Activated CD8-positive, alpha-beta memory T cell treated with anti-CD3 and anti-CD28 coated beads, Interleukin-2, amount 50 U/mL, for 1 hour (primary cell): Measurements from ENCODE around the gene PIGV.
"Not testable (repeated sequence)": the region's sequence is repeated elsewhere in the genome, so short reads cannot be mapped to it uniquely, and the experiment has no call there.

Experiments
- DNase-seq: peaks from one replicate; pipeline ENCODE4 v3.0.0-alpha.2; 2020; ENCODE audit errors: extremely low read depth

The PIGV gene

DNA sequence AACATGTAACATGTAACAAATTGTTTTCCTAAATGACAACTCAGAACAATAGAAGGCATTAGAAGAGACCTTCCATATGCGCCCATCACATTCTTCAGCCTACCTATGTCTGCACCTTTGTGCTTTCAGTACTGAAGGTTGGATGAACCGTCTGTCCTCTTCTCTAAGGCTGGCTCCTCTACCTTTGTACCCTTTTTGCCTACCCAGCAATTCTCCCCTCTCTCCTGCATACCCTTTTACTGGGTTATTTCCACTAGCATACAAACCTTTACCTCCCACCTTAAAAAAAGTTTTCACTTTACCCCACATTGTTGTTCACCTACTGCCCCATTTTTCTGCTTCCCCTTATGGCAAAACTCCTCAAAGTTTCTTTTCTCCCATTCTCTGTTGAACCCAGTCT lies 5.2 kb downstream of the PIGV start:
- DNase-seq: no peak

DNA sequence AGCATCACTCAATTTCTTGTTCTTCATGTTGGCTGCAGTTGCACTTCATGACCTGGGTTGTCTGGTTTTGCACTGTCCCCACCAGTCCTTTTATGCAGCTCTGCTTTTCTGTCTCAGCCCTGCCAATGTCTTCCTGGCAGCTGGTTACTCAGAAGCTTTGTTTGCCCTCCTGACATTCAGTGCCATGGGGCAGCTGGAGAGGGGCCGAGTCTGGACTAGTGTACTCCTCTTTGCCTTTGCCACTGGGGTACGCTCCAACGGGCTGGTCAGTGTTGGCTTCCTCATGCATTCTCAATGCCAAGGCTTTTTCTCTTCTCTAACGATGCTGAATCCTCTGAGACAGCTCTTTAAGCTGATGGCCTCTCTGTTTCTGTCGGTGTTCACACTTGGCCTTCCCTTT lies 6.6 kb downstream of the PIGV start:
- DNase-seq: no peak

GRCh38 chr1:26797627-26798026 lies 9.9 kb downstream of the PIGV start:
- no peak for DNase-seq

GRCh38 chr1:26799479-26800142 lies 11.9 kb downstream of the PIGV start:
- no peak for DNase-seq

- not testable (repeated sequence) for DNase-seq
Observed at GRCh38 chr1:26803932-26804331, 16.2 kb downstream of the PIGV start.

- DNase-seq: peak; percentile 44
Observed at GRCh38 chr1:26810105-26810504, 22.4 kb downstream of the PIGV start.

DNA sequence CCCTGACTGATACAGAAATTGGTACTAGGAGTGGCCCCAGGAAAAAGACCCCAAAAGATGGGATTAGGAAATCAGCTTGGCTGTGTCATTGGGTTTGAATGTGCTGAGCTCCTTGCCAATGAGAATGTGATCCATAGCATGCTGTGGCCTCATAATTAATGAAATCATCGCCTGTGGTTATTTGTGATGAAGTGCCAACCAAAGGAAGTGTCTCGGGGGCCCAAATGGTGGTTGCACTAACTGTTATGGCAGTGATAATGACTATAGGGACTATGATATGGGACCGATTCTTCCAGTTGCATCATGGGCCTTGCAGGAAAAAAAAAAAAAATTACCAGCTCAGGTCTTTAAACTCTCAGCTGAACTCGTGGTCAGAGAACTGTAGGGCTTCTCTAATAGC lies 23.3 kb downstream of the PIGV start:
- DNase-seq: no peak

GRCh38 chr1:26811708-26812107 lies 24.0 kb downstream of the PIGV start:
- no peak for DNase-seq

DNA sequence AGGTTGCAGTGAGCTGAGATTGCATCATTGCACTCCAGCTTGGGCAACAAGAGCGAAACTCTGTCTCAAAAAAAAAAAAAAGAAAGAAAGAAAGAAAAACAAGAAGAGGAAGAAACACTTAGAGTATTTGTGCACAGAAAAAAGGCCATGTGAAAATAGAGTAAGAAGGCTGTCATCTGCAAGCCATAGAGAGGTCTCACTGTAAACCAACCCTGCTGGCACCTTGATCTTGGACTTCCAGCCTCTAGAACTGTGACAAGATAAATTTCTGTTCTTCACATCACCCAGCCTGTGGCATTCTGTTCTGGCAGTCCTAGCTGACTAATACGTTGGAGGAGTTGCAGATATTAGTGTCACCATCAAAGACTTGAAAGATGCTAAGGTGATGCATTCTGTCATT lies 26.6 kb downstream of the PIGV start:
- no peak for DNase-seq

- DNase-seq: no peak
Observed at GRCh38 chr1:26814893-26815292, 27.1 kb downstream of the PIGV start.

DNA sequence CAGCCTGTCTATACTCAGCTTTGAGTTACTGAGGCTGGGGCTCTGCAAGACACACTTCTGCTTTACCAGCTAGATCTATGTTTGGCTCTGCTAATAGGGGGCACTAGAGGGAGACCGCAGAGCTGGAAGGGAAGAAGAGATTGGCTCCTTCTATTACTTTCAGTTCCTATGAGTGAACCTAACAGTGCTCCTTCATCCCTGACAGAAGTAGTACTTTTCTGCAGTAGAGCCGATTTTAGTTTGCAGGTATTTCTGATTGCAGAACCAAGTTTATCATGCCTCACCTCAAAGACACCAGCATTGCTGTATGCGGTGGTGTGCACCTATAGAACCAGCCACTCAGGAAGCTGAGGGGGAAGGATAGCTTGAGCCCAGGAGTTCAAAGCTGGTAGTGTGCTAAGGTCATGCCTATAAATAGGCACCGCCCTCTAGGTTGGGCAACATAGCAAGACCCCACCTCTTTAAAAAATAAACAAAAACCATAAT lies 33.1 kb downstream of the PIGV start:
- no peak for DNase-seq

DNA sequence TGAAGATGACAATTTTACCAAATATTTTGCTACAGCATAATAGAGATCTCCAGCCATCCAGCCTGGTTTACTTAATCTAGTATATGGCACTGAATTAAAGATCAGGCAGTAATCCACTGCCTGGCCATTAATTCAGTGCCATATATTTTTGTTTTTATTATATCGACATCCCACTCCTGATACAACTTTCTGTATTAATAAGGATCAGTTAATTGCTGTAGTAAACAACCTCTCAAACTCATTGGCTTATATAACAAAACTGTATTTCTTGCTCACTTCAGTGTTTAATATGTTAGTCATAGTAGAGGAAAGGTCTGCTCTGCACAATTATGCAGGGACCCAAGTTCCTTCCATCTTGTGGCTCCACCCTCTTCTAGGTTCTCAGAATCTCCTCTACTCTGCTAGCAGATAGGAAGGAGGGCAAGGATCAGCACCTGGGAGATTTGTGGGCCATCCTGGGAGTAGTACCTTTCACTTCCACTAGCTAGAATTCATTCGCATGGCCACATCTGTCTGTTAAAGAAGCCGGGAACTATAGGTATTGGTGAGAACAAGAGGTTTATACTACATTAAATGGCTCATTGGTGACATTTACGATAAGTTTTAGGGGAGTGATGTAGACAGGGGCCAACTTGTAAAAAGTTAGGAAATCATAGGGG lies 35.1 kb downstream of the PIGV start:
- no peak for DNase-seq

GRCh38 chr1:26824731-26825130 lies 37.0 kb downstream of the PIGV start:
- DNase-seq: no peak

GRCh38 chr1:26826261-26827105 lies 38.7 kb downstream of the PIGV start, which contains the start of gene ZDHHC18:
ZDHHC18 (plus strand) TSS chr1:26826688; CDS start chr1:26826805, 117 bp downstream.
- DNase-seq: no peak

GRCh38 chr1:26827106-26827604 lies 39.4 kb downstream of the PIGV start:
- DNase-seq: no peak

DNA sequence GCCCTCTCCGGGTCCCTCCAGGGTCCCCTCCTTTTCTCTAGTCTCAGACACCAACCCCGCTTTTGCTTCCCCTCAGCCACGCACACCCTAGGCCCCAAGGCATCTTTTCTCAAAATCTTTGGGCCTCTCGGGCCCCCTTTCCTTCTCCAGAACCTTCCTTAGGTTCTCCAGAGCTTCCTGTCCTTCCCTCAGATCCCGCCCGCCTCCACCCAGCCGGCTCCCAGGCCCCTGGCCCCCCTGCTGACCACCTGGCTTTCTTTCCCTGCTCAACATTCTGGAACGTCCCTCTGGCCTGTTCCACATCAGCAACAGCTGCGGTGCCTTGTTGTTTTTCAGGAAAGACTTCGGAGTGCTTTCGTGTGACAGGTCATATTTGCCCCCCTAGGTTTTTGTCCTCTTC lies 39.9 kb downstream of the PIGV start:
- DNase-seq: no peak

- no peak for DNase-seq
Observed at GRCh38 chr1:26828411-26828991, 40.8 kb downstream of the PIGV start.

DNA sequence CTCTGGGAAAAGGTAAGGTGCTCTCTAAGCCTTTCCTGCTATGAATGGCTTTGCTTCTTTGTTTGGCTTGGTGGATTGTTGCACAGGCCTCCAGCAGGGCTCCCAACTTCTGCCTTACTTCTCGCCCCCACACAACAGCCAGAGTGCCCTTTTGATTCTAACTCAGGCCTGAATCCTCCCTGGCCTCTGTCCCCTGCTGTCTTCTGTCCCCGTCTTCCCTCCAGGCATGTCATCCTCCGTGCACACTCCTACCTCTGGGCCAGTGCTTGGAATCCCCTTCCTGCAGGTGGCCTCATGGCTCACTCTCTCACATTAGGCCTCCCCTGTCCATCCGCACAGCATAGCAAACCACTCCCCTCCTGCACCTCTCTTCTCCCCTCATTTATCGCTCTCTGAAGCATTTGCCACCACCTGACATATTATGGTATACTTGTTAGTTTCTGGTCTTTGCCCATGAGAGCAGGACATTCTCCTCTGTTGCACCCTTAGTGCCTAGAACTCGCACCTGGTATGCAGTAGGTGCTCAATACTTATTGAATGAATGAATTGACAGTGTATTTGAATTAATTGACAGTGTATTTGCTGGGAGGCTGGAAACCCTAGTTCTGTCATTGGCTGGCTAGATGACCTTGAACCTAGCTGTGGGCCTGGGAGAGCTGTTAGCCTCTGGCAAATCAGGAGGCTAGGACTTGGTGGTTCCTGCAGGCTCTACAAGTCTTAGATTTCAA lies 41.6 kb downstream of the PIGV start:
- no peak for DNase-seq

DNA sequence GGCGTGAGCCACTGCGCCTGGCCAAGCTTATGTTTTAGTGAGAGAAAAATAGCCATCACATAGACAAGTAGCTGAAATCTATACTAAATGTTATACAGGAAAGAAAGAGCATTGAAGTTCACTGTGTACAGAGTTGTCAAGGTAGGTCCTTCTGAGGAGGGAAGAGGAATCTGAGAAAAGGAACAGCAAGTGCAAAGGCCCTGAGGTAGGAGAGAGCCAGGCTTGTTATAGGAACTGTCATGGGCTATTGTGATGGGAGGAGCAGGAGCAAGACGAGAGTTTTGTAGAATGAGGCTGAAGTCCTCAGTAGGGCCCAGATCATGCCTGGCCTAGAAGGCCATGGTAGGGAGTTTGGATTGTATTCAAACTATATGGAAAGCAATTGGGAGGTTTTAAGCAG lies 43.3 kb downstream of the PIGV start:
- no peak for DNase-seq

- DNase-seq: no peak
Observed at GRCh38 chr1:26831546-26832248, 43.9 kb downstream of the PIGV start.
